H1 (cell line): ENCODE measurements around the gene SH3RF2. TPM values are rescaled to one million over a fixed set of nuclear protein-coding genes. Genes with fewer than 3 reads are reported as not detected.

Experiments
- CTCF ChIA-PET: fragments of 300-600 bp; sonication (Branson Sonifier 250); formaldehyde crosslinking; loops from one replicate; lab custom pipeline; 2021; ENCODE audit not compliant: partially characterized antibody; lab: Charles Lee
- POLR2A ChIA-PET: fragments of 300-600 bp; sonication (Branson Sonifier 250); formaldehyde crosslinking; loops from one replicate; lab custom pipeline; 2021; ENCODE audit warnings: inconsistent platforms; ENCODE audit not compliant: partially characterized antibody; lab: Charles Lee
- DNase-seq, 2 experiments: peaks; one replicate each; pipeline versions ENCODE4 v3.0.0 to v3.0.0-alpha.2; 2010 to 2022; ENCODE audit warnings: low spot score in 2 of 2, low read depth in 1 of 2, mixed read lengths in 1 of 2
- FAIRE-seq: peaks from 2 replicates; lab custom pipeline; 2011; peaks lifted over from hg19 to GRCh38; lab: Jason Lieb, UNC
- H2AFZ ChIP-seq: 2 replicates; pipeline ENCODE4 v1.8.1; 2012; ENCODE audit warnings: low read length, inconsistent platforms
- H2AK5ac ChIP-seq: 2 replicates; pipeline ENCODE4 v1.6.1; 2013; ENCODE audit warnings: low read depth, low read length
- H2BK120ac ChIP-seq: replicated peaks from 2 replicates; pipeline ENCODE3; 2013; ENCODE audit warnings: low read depth, low read length, inconsistent platforms
- H2BK12ac ChIP-seq: 2 replicates; pipeline ENCODE4 v1.6.1; 2013; ENCODE audit warnings: low read depth, low read length
- H2BK15ac ChIP-seq: 2 replicates; pipeline ENCODE4 v1.6.1; 2013; ENCODE audit warnings: low read length
- H2BK20ac ChIP-seq: 2 replicates; pipeline ENCODE4 v1.6.1; 2013; ENCODE audit warnings: low read length
- H2BK5ac ChIP-seq: 2 replicates; pipeline ENCODE4 v1.6.1; 2013; ENCODE audit warnings: low read depth, low read length
- H3K14ac ChIP-seq: 2 replicates; pipeline ENCODE4 v1.6.1; 2013; ENCODE audit warnings: inconsistent platforms; ENCODE audit not compliant: insufficient read length
- H3K18ac ChIP-seq: 2 replicates; pipeline ENCODE4 v1.6.1; 2013; ENCODE audit warnings: low read length; ENCODE audit errors: extremely low read depth
- H3K23ac ChIP-seq: 2 replicates; pipeline ENCODE4 v1.6.1; 2013; ENCODE audit warnings: inconsistent platforms; ENCODE audit not compliant: insufficient read length
- H3K23me2 ChIP-seq: 2 replicates; pipeline ENCODE4 v1.6.1; 2013; ENCODE audit warnings: low read depth, low read length
- H3K27ac ChIP-seq: 2 replicates; pipeline ENCODE4 v1.6.1; 2011; ENCODE audit warnings: low read depth, low read length, inconsistent platforms
- H3K27me3 ChIP-seq, 4 experiments: replicated peaks in 1 of 4; 1 replicate in 1 of 4; 2 replicates in 3 of 4; pipeline versions ENCODE4 v1.6.1 to v1.8.1; 2011 to 2013; ENCODE audit warnings: low read length in 3 of 4, mild to moderate bottlenecking in 3 of 4, inconsistent platforms in 2 of 4, mixed read lengths in 2 of 4, moderate library complexity in 1 of 4; ENCODE audit not compliant: control insufficient read depth in 3 of 4, insufficient read depth in 3 of 4; ENCODE audit errors: extremely low read depth in 1 of 4
- H3K36me3 ChIP-seq, 4 experiments: 2 replicates each; pipeline versions ENCODE4 v1.6.1 to v1.8.1; 2011 to 2013; ENCODE audit warnings: mild to moderate bottlenecking in 4 of 4, low read length in 3 of 4, moderate library complexity in 2 of 4, control low read depth in 1 of 4, inconsistent platforms in 1 of 4; ENCODE audit not compliant: insufficient read depth in 4 of 4, control insufficient read depth in 2 of 4
- H3K4ac ChIP-seq: replicated peaks from 2 replicates; pipeline ENCODE3; 2013; ENCODE audit warnings: low read length, low read depth, mixed read lengths, inconsistent platforms; ENCODE audit not compliant: insufficient read length
- H3K4me1 ChIP-seq, 4 experiments: replicated peaks in 1 of 4; 1 replicate in 1 of 4; 2 replicates in 3 of 4; pipeline versions ENCODE4 v1.6.1 to v1.8.1; 2011 to 2013; ENCODE audit warnings: low read length in 3 of 4, inconsistent platforms in 2 of 4, mixed read lengths in 1 of 4; ENCODE audit not compliant: insufficient read depth in 4 of 4, control insufficient read depth in 3 of 4
- H3K4me2 ChIP-seq, 2 experiments: 2 replicates each; pipeline versions ENCODE4 v1.6.1 to v1.8.1; 2011 to 2013; ENCODE audit warnings: low read depth in 2 of 2, low read length in 2 of 2, control low read depth in 1 of 2, inconsistent platforms in 1 of 2, mild to moderate bottlenecking in 1 of 2; ENCODE audit not compliant: insufficient read depth in 1 of 2
- H3K4me3 ChIP-seq, 4 experiments: fragments of 200-600, 300-600 bp in 1 of 4; sonication (generic), shearing (Covaris generic), sonication (Bioruptor Twin) in 1 of 4; 2 replicates each; pipeline versions ENCODE4 v1.5.1 to v1.8.1; 2011 to 2016; ENCODE audit warnings: low read length in 4 of 4, low read depth in 3 of 4, control low read depth in 2 of 4, inconsistent platforms in 2 of 4, mild to moderate bottlenecking in 2 of 4, mixed read lengths in 1 of 4, moderate library complexity in 1 of 4; ENCODE audit not compliant: insufficient read depth in 2 of 4; ENCODE audit errors: extremely low read depth in 1 of 4
- H3K56ac ChIP-seq: replicated peaks from 2 replicates; pipeline ENCODE3; 2013; ENCODE audit warnings: low read depth, mild to moderate bottlenecking, mixed read lengths, low read length, inconsistent platforms; ENCODE audit not compliant: insufficient read length
- H3K79me1 ChIP-seq: 2 replicates; pipeline ENCODE4 v1.6.1; 2013; ENCODE audit warnings: low read depth, low read length, control low read depth
- H3K79me2 ChIP-seq, 2 experiments: 2 replicates each; pipeline versions ENCODE4 v1.6.1 to v1.8.1; 2012 to 2013; ENCODE audit warnings: low read length in 2 of 2, mild to moderate bottlenecking in 2 of 2, inconsistent platforms in 1 of 2; ENCODE audit not compliant: insufficient read depth in 2 of 2, control insufficient read depth in 1 of 2
- H3K9ac ChIP-seq, 4 experiments: replicated peaks in 1 of 4; 1 replicate in 1 of 4; 2 replicates in 3 of 4; pipeline versions ENCODE4 v1.6.1 to v1.8.1; 2011 to 2013; ENCODE audit warnings: low read depth in 3 of 4, low read length in 3 of 4, control low read depth in 2 of 4, mild to moderate bottlenecking in 2 of 4, moderate library complexity in 2 of 4, inconsistent platforms in 1 of 4; ENCODE audit errors: extremely low read depth in 1 of 4
- H3K9me3 ChIP-seq, 2 experiments: 2 replicates each; pipeline versions ENCODE4 v1.6.1 to v1.8.1; 2012 to 2013; ENCODE audit warnings: mild to moderate bottlenecking in 2 of 2, moderate library complexity in 2 of 2, control low read depth in 1 of 2, inconsistent platforms in 1 of 2, low read depth in 1 of 2, low read length in 1 of 2, mixed read lengths in 1 of 2; ENCODE audit not compliant: insufficient read depth in 2 of 2
- H4K20me1 ChIP-seq, 2 experiments: replicated peaks in 1 of 2; 2 replicates each; pipeline versions ENCODE3 to v1.8.1; 2011 to 2013; ENCODE audit warnings: inconsistent platforms in 2 of 2, low read length in 2 of 2, mild to moderate bottlenecking in 1 of 2; ENCODE audit not compliant: insufficient read depth in 2 of 2, control insufficient read depth in 1 of 2
- H4K5ac ChIP-seq: 2 replicates; pipeline ENCODE4 v1.6.1; 2013; ENCODE audit warnings: low read length, low read depth, mixed read lengths, inconsistent platforms; ENCODE audit not compliant: insufficient read length
- H4K8ac ChIP-seq: 2 replicates; pipeline ENCODE4 v1.8.0; 2013; ENCODE audit warnings: mild to moderate bottlenecking, moderate library complexity, low read length, inconsistent platforms; ENCODE audit not compliant: insufficient read depth; ENCODE audit errors: extremely low read depth
- H4K91ac ChIP-seq: replicated peaks from 2 replicates; pipeline ENCODE3; 2013; ENCODE audit warnings: low read length, mixed read lengths, inconsistent platforms; ENCODE audit not compliant: insufficient read length
- ASH2L ChIP-seq: fragments of 200-600, 300-600 bp; sonication (generic); IDR thresholded peaks from one replicate; pipeline ENCODE4 v1.7.1; 2017; ENCODE audit warnings: low read length
- CBX5 ChIP-seq: fragments of 300-800, 300-1000 bp; sonication (generic); IDR thresholded peaks from 2 replicates; pipeline ENCODE4 v1.7.1; 2016; ENCODE audit warnings: antibody characterized with exemption, low read length, low read depth
- CEBPB ChIP-seq: IDR thresholded peaks from 2 replicates; pipeline ENCODE4 v1.6.1; 2012; ENCODE audit warnings: low read depth, low read length
- FOSL1 ChIP-seq: IDR thresholded peaks from 2 replicates; pipeline ENCODE4 v1.6.1; 2011; ENCODE audit warnings: mild to moderate bottlenecking, low read depth, low read length, moderate library complexity; ENCODE audit not compliant: insufficient read depth
- GTF2F1 ChIP-seq: IDR thresholded peaks from 2 replicates; pipeline ENCODE4 v1.6.1; 2012; ENCODE audit warnings: low read depth, low read length, improper control_type of control experiment, borderline replicate concordance
- HDAC2 ChIP-seq, 2 experiments: fragments of 300-600 bp in 1 of 2; sonication (generic) in 1 of 2; IDR thresholded peaks; 2 replicates each; pipeline ENCODE4 v1.6.1; 2011 to 2012; ENCODE audit warnings: low read depth in 2 of 2, low read length in 2 of 2, mild to moderate bottlenecking in 2 of 2, moderate library complexity in 2 of 2, borderline replicate concordance in 1 of 2, inconsistent platforms in 1 of 2
- KDM4A ChIP-seq: IDR thresholded peaks from one replicate; pipeline ENCODE4 v1.7.1; 2012; ENCODE audit warnings: low read depth, mild to moderate bottlenecking, moderate library complexity, low read length, inconsistent platforms; ENCODE audit not compliant: severe bottlenecking
- MAX ChIP-seq: IDR thresholded peaks from 2 replicates; pipeline ENCODE4 v1.6.1; 2012; ENCODE audit warnings: inconsistent platforms
- SP1 ChIP-seq: IDR thresholded peaks from 2 replicates; pipeline ENCODE4 v1.6.1; 2011; ENCODE audit warnings: low read depth, low read length
- SP4 ChIP-seq: IDR thresholded peaks from 2 replicates; pipeline ENCODE4 v1.6.1; 2012; ENCODE audit warnings: low read length, inconsistent platforms
- TAF1 ChIP-seq: IDR thresholded peaks from 2 replicates; pipeline ENCODE4 v1.6.1; 2011; ENCODE audit warnings: mild to moderate bottlenecking, low read depth, low read length
- USF2 ChIP-seq: IDR thresholded peaks from 2 replicates; pipeline ENCODE4 v1.6.1; 2011; ENCODE audit warnings: low read length, improper control_type of control experiment
- WGBS, 2 experiments: shearing (Covaris generic) in 1 of 2; methylation state at CpG; one replicate each; pipeline versions ENCODE4 v1.1.6 to v1.1.7; 2013 to 2015; ENCODE audit warnings: low lambda C conversion rate in 2 of 2, mixed read lengths in 2 of 2, inconsistent platforms in 1 of 2, low coverage in 1 of 2, missing lambda C conversion rate in 1 of 2; ENCODE audit not compliant: insufficient replicate concordance in 2 of 2, insufficient coverage in 1 of 2, insufficient read length in 1 of 2; ENCODE audit errors: extremely low coverage in 1 of 2, missing lambda C conversion rate in 1 of 2; 5-methylcytosine and 5-hydroxymethylcytosine counted together
- polyA plus RNA-seq, 7 experiments: library from polyadenylated mRNA; depleted of rRNA in 3 of 7; stranded (reverse) in 5 of 7; unstranded in 2 of 7; fragments of >200 nt in 5 of 7; fragments of 200-250 nt in 2 of 7; gene quantifications; 1 replicate in 5 of 7; 2 replicates in 1 of 7; 4 replicates in 1 of 7; pipeline versions ENCODE4 v1.2.1 to v1.2.3, GENCODE V29; 2011 to 2013; ENCODE audit warnings: missing spikeins in 2 of 7, mixed read lengths in 2 of 7
- total RNA-seq: library from RNA; stranded (reverse); fragmentation: NEBNext Ultra II Directional; extraction: Animal tissue kit (Norgen Biotek cat#: 25700); gene quantifications from 2 replicates; pipeline ENCODE4 v1.2.1, GENCODE V29; 2021

Gene SH3RF2
- total and polyA plus RNA-seq, 2 of the 8 experiments (the other 6 are each of a cell fraction or from before 2014, with no cell fraction given): 0.80 to 0.95 TPM

- Histone ChIP-seq H3K9ac (no peak overlapping the region), H2BK15ac (no peak overlapping the region), H3K14ac (no peak overlapping the region), H3K4me3 (no peak overlapping the region), H3K56ac (no peak overlapping the region), H4K20me1 (no peaks in the 10 kb centered on the region), H2AK5ac (no peak overlapping the region), H2BK20ac (no peak overlapping the region), H3K36me3 (no peaks in the 10 kb centered on the region), H3K4ac (no peak overlapping the region), H3K9me3 (no peaks in the 10 kb centered on the region), H3K23ac (no peak overlapping the region), H3K79me2 (no peaks in the 10 kb centered on the region), H4K91ac (no peak overlapping the region), H2BK120ac (no peak overlapping the region), H3K79me1 (no peaks in the 10 kb centered on the region), H3K4me1 (peaks cover 0 to 3% (median 0%) of the 10 kb centered on the region in 4 experiments; a peak in 1 of 7 replicates), H3K23me2 (no peaks in the 10 kb centered on the region), H3K27ac (no peak overlapping the region), H4K8ac (no peak overlapping the region), H3K27me3 (no peaks in the 10 kb centered on the region), H2BK5ac (no peak overlapping the region), H3K4me2 (no peak overlapping the region), H2AFZ (no peak overlapping the region), H3K18ac (no peak overlapping the region), H2BK12ac (no peak overlapping the region), H4K5ac (no peak overlapping the region)
- POLR2A ChIA-PET: interaction anchor here (1.2 kb wide), 1 partner anchor 16 kb away, joined by 3 read pairs; no protein-coding TSS in a partner anchor
- WGBS, 2 experiments: 73% methylated on average over 1 of the region's 1 CpG; no CpG with 5 or more reads in 1 of the 2 experiments
- no peak for DNase-seq
- FAIRE-seq: no peak
- CTCF ChIA-PET: interaction anchor here (0.5 to 2.1 kb wide), 5 partner anchors 20 to 131 kb away, joined by 3 to 7 read pairs (median 3); no protein-coding TSS in a partner anchor
- TF ChIP-seq ASH2L: no peak
- no peak for TF ChIP-seq HDAC2 (IDR thresholded peaks at IDR 0.05; ENCODE audit: borderline replicate concordance in 1 of 2, low read depth in 2 of 2, low read length in 2 of 2)
- no peak for TF ChIP-seq FOSL1
- no peak for TF ChIP-seq SP4
- no peak for TF ChIP-seq SP1
- TF ChIP-seq MAX: no peak
- no peak for TF ChIP-seq USF2
- no peak for TF ChIP-seq GTF2F1
- TF ChIP-seq CBX5: no peak
- no peak for TF ChIP-seq CEBPB
- no peak for TF ChIP-seq TAF1
- TF ChIP-seq KDM4A: no peak
These were observed 68.9 kb downstream of the SH3RF2 start for GRCh38 chr5:146005264-146005663.
